Lung (tissue), 16 donors: Measurements from ENCODE around the gene RIC8B. TPM values are rescaled to one million over a fixed set of nuclear protein-coding genes. Genes with fewer than 3 reads are reported as not detected.
A peak's percentile ranks its signal among the peaks of the same experiment; 100 is the strongest.
"Not testable (repeated sequence)": the region's sequence is repeated elsewhere in the genome, so short reads cannot be mapped to it uniquely, and the experiment has no call there.

Source experiments
- ATAC-seq: fragments of 200-7000 bp; cut with Tn5 transposase; one replicate; pipeline ENCODE4 v1.9.1; 2020; ENCODE audit warnings: moderate number of reproducible peaks; ENCODE audit not compliant: insufficient read depth, low FRiP score
- DNase-seq, 3 donors: peaks; one replicate each; pipeline ENCODE4 v3.0.0-alpha.2; 2013 to 2017
- H3K27ac ChIP-seq, 2 donors: one replicate each; pipeline ENCODE4 v1.5.1; 2013; ENCODE audit warnings: mild to moderate bottlenecking in 2 of 2, moderate library complexity in 2 of 2, control low read depth in 1 of 2, inconsistent platforms in 1 of 2, low read depth in 1 of 2, low read length in 1 of 2
- H3K27me3 ChIP-seq, 3 donors: one replicate each; pipeline ENCODE4 v1.5.1; 2013; ENCODE audit warnings: low read length in 2 of 3; ENCODE audit not compliant: control insufficient read depth in 3 of 3, insufficient read depth in 3 of 3
- H3K36me3 ChIP-seq, 4 donors: one replicate each; pipeline ENCODE4 v1.5.1; 2013; ENCODE audit warnings: low read length in 4 of 4, mild to moderate bottlenecking in 1 of 4, moderate library complexity in 1 of 4; ENCODE audit not compliant: control insufficient read depth in 4 of 4, insufficient read depth in 4 of 4
- H3K4me1 ChIP-seq, 5 donors: one replicate each; pipeline ENCODE4 v1.5.1; 2013; ENCODE audit warnings: low read length in 5 of 5, mild to moderate bottlenecking in 2 of 5, moderate library complexity in 1 of 5; ENCODE audit not compliant: control insufficient read depth in 5 of 5, insufficient read depth in 5 of 5
- H3K4me3 ChIP-seq: one replicate; pipeline ENCODE4 v1.5.1; 2013; ENCODE audit warnings: mild to moderate bottlenecking, control low read depth, moderate library complexity
- H3K9ac ChIP-seq, 2 donors: one replicate each; pipeline ENCODE4 v1.5.1; 2013; ENCODE audit warnings: low read length in 2 of 2, control low read depth in 1 of 2; ENCODE audit not compliant: insufficient read depth in 1 of 2
- H3K9me3 ChIP-seq, 4 donors: one replicate each; pipeline ENCODE4 v1.5.1; 2013; ENCODE audit warnings: low read length in 3 of 4, mild to moderate bottlenecking in 1 of 4, moderate library complexity in 1 of 4; ENCODE audit not compliant: control insufficient read depth in 4 of 4, insufficient read depth in 3 of 4
- CTCF ChIP-seq: IDR thresholded peaks from 2 replicates; pipeline ENCODE4 v1.5.1; 2012; ENCODE audit warnings: mild to moderate bottlenecking; ENCODE audit errors: control extremely low read depth, extremely low read depth
- WGBS, 2 donors: extraction: QIAGEN DNeasy Blood & Tissue Kit; methylation state at CpG; one replicate each; pipeline ENCODE4 v1.1.7; 2013; 5-methylcytosine and 5-hydroxymethylcytosine counted together
- long read RNA-seq, 5 donors: transcript quantifications; one replicate each; lab custom pipeline, GENCODE V29; 2026
- polyA plus RNA-seq, 2 donors: library from polyadenylated mRNA; stranded (reverse); fragments of 200-250 nt; gene quantifications; one replicate each; pipeline ENCODE4 v1.2.1, GENCODE V29; 2013
- total RNA-seq, 2 donors: library from RNA; depleted of rRNA in 1 of 2; stranded (reverse); fragments of >200 nt in 1 of 2; gene quantifications; one replicate each; pipeline ENCODE4 v1.2.1, GENCODE V29; 2014 to 2021
- donor health status: control.
- donor health status: control.
- donor health status: Bipolar disorder and iron deficiency.
- donor health status: healthy.
- donor health status: DM: yes; HTN: yes; CAD: no.

RIC8B gene, protein sequence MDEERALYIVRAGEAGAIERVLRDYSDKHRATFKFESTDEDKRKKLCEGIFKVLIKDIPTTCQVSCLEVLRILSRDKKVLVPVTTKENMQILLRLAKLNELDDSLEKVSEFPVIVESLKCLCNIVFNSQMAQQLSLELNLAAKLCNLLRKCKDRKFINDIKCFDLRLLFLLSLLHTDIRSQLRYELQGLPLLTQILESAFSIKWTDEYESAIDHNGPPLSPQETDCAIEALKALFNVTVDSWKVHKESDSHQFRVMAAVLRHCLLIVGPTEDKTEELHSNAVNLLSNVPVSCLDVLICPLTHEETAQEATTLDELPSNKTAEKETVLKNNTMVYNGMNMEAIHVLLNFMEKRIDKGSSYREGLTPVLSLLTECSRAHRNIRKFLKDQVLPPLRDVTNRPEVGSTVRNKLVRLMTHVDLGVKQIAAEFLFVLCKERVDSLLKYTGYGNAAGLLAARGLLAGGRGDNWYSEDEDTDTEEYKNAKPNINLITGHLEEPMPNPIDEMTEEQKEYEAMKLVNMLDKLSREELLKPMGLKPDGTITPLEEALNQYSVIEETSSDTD
- 10 to 100 TPM; 12.2 to 14.4 TPM for total RNA-seq
- 1 to 10 TPM; 3.3 to 4.2 TPM for polyA plus RNA-seq
- long read RNA-seq, donor 1, partial matches to known transcripts = 7 of 8 reads
- long read RNA-seq, donor 1, other reads (novel, unspliced or antisense) = 0 of 8 reads
- long read RNA-seq, donor 2 = 0 reads
- long read RNA-seq, donor 3, partial matches to known transcripts = 6 of 9 reads
- long read RNA-seq, donor 3, other reads (novel, unspliced or antisense) = 0 of 9 reads
- long read RNA-seq, donor 4, partial matches to known transcripts = 0 of 1 reads
- long read RNA-seq, donor 4, other reads (novel, unspliced or antisense) = 0 of 1 reads
- long read RNA-seq, donor 5, full-length matches to known transcripts = 2 of 8 reads
- long read RNA-seq, donor 5, partial matches to known transcripts = 6 of 8 reads
- long read RNA-seq, donor 5, other reads (novel, unspliced or antisense) = 0 of 8 reads

GRCh38 chr12:106774005-106774807, at the start of gene RIC8B:
TSS of gene RIC8B (plus strand) at chr12:106774682. CDS start at chr12:106774746, 64 bp downstream.
- 0% methylated on average over 54 to 66 of the region's 66 CpGs for WGBS, 2 donors
- ATAC-seq = peak; percentile 95
- no peak for TF ChIP-seq CTCF
- peaks cover 0 to 6% (median 0%) of the 10 kb centered on the region in 4 donors for H3K36me3 ChIP-seq
- H3K4me1 ChIP-seq = peaks cover 0 to 16% (median 10%) of the 10 kb centered on the region in 5 donors
- peak; percentile 98 to 100 (median 100) for DNase-seq
- H3K4me3 ChIP-seq = peak within 1 kb of the TSS; percentile 84
- H3K9ac ChIP-seq = peak within 1 kb of the TSS; percentile 81 to 98
- no peaks in the 10 kb centered on the region for H3K27me3 ChIP-seq
- no peaks in the 10 kb centered on the region for H3K9me3 ChIP-seq
- peak within 1 kb of the TSS; percentile 97 for H3K27ac ChIP-seq

- DNase-seq (no peak), ATAC-seq (no peak)
- no peaks in the 10 kb centered on the region for H3K9me3 ChIP-seq
- H3K4me3 ChIP-seq = no peak overlapping the region
- H3K27me3 ChIP-seq = peaks cover 0 to 6% (median 0%) of the 10 kb centered on the region in 3 donors
- H3K4me1 ChIP-seq = peaks cover 0 to 5% (median 0%) of the 10 kb centered on the region in 5 donors
- H3K27ac ChIP-seq = no peak overlapping the region
- no peak overlapping the region for H3K9ac ChIP-seq
- H3K36me3 ChIP-seq = no peaks in the 10 kb centered on the region
- no peak for TF ChIP-seq CTCF
- 91 to 92% methylated on average over 6 of the region's 6 CpGs for WGBS, 2 donors
Observed at GRCh38 chr12:106724934-106725333, 49.5 kb upstream of the RIC8B start.

GRCh38 chr12:106726603-106727202, 47.8 kb upstream of the RIC8B start:
- not testable (repeated sequence) for H3K4me1 ChIP-seq, DNase-seq, ATAC-seq, H3K9ac ChIP-seq, H3K27ac ChIP-seq, H3K4me3 ChIP-seq, H3K9me3 ChIP-seq, H3K27me3 ChIP-seq, H3K36me3 ChIP-seq
- 87 to 94% methylated on average over 5 of the region's 5 CpGs for WGBS, 2 donors
